GM21360 (cell line): ENCODE data around the gene GAPT.
"Not testable (repeated sequence)": the region's sequence is repeated elsewhere in the genome, so short reads cannot be mapped to it uniquely, and the experiment has no call there.

Experiments
- ATAC-seq: cut with Tn5 transposase; IDR thresholded peaks from one replicate; pipeline ENCODE4 v1.9.1; 2021; ENCODE audit warnings: mild to moderate bottlenecking, moderate library complexity; ENCODE audit not compliant: unreplicated experiment

Gene GAPT

GRCh38 chr5:58503390-58504046 lies 12.3 kb downstream of the GAPT start:
- ATAC-seq, result no peak

DNA sequence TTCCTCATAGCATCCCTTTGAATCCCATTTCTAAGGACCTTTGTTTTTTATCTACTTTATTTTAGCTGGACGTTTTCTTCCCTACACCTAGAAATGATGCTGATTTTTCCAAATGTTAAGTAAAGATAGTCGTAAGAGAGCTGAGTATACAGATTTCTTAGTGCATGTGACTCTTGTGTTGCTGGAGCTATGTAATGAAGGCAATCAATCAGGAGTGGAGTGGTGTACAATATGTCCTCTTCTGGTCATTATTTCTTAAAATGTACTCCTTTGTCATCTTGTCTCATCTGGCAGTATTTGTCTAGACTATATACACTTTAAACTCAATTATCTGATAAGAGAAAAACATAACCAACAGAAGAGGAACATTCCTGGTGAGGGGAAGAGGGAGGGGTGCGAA lies 13.5 kb downstream of the GAPT start:
- no peak for ATAC-seq

DNA sequence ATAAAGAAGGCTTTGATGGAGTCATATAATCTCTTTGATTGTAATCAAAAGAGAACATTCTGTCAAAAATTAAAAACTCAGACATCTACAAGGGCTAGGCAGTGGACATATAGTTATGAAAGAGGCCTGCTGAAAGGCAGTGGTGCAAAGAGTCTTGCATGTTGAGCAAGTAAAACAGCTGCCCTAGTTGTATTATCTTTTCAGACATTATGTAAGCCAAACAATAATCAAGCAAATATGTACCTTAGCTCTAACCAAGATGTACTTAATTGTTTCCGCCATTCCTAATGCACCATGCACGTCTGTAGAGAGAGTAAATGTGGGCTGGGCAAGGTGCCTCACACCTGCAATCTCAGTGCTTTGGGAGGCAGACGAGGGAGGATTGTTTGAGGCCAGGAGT lies 14.3 kb downstream of the GAPT start:
- no peak for ATAC-seq

DNA sequence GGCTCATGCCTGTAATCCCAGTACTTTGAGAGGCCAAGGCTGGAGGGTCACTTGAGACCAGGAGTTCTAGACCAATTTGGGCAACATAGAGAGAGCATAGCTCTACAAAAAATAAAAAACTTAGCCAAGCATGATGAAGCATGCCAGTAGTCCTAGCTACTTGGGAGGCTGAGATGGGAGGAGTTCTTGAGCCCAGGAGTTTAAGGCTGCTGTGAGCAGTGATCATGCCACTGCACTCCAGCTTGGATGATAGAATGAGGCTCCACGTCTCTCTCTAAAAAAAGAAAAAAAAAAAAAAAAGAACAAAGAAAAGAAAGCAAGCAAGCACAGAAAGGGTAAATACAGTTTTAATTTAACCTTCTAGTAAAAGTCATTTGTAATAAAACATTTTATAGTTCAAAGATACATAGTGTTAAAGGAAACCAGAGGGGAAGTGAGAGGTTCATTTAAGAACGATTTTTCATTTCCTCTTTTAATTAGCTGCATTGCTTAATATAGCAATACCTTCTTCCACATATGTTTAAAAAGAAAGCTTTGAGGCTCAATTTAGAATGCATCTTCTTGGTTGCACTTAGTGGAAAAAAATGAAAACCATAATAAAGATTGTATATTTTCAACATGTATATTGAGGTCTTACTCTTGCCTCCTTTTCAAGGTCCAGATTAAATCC lies 14.9 kb downstream of the GAPT start:
- ATAC-seq, result no peak

DNA sequence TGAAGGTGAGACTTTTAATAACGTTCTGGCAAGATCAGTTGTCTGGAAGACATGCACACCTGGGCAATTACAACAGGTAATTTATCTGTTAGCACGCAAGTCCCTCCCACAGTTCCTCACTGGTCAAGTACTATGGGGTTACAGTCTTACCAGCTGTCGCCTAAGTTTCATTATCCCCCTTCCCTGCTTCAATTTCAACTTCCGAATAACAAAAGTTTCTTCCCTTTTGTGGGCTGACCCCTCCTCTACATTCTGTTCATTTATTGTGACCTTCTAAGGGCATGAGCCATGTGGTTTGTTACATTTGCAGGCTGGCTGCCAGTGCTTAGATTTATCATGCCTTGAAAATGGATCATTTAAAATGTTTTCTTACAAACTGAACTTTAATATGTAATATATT lies 16.5 kb downstream of the GAPT start:
- ATAC-seq, result no peak

GRCh38 chr5:58517198-58517597 lies 26.0 kb downstream of the GAPT start:
- ATAC-seq, result no peak

- no peak for ATAC-seq
These were observed 32.7 kb downstream of the GAPT start for GRCh38 chr5:58523956-58524355.

DNA sequence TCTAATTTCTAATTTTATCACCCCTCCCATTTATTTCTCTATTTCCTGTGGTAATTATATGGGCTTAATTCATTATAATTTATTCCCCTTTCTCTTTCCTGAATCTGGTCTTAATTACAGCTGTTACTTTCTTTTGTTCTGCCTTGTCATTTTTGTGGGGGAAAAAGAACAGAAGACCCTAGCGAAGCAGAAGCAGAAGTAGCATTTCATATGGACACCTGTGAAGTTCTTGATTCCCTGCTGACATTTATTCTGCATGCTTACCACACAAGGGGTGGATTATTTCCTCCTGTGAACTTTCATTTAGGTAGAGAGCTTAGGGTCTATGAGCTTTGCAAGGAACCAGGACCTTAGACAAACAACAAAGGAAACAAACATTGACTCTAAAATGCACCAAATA lies 33.3 kb downstream of the GAPT start:
- ATAC-seq, result no peak

GRCh38 chr5:58530942-58531490 lies 39.8 kb downstream of the GAPT start:
- ATAC-seq, result no peak

DNA sequence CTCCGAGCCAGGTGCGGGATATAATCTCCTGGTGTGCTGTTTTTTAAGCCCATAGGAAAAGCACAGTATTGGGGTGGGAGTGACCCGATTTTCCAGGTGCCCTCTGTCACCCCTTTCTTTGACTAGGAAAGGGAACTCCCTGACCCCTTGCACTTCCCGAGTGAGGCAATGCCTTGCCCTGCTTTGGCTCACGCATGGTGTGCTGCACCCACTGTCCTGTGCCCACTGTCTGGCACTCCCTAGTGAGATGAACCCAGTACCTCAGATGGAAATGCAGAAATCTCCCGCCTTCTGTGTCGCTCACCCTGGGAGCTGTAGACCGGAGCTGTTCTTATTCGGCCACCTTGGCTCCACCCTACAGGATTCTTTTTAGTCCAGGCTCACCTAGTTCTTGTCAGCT lies 50.7 kb downstream of the GAPT start:
- not testable (repeated sequence) for ATAC-seq

GRCh38 chr5:58542709-58543108 lies 51.5 kb downstream of the GAPT start:
- no peak for ATAC-seq

DNA sequence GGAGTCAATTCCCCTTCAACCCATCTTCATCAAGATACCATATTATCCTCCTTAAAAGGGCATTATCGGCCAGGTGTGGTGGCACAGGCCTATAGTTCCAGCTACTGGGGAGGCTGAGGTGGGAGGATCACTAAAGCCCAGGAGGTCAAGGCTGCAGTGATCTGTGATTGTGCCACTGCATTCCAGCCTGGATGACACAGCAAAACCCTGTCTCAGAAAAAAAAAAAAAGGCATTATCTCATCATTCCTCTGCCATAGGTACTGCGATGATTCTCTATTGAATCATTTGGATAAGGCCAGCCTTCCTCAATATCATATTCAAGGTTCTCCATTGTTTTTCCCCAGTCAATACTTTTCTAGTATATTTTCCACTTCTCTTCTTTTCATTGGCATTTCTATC lies 52.5 kb downstream of the GAPT start:
- no peak for ATAC-seq

- ATAC-seq, result no peak
These were observed 53.0 kb downstream of the GAPT start for GRCh38 chr5:58544195-58544594.

DNA sequence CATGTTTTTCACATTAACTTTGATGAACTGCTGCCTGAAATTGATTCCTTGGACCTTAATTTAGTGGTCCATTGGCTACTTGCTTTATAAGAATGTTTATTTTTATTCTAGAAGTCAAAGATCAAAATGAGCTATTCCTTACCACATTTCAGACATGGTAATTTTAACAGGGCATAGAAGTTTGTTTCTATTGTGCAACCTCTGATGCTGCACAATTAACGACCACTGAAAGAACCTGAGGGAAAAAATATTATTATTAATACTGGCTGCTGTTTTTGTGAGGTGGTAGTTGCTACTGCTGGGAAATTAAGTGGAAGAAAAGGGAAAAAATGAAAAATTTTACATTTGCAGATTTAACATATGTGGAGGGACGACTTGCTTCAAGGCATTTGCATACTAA lies 53.7 kb downstream of the GAPT start:
- no peak for ATAC-seq

GRCh38 chr5:58545912-58546311 lies 54.7 kb downstream of the GAPT start:
- ATAC-seq, result no peak
